ENCODE measurements around the gene IGF2BP2. TPM values are rescaled to one million over a fixed set of nuclear protein-coding genes. Genes with fewer than 3 reads are reported as not detected.

IGF2BP2 gene
- total RNA-seq, 1 experiment from 2014 or later = 133 TPM

DNA sequence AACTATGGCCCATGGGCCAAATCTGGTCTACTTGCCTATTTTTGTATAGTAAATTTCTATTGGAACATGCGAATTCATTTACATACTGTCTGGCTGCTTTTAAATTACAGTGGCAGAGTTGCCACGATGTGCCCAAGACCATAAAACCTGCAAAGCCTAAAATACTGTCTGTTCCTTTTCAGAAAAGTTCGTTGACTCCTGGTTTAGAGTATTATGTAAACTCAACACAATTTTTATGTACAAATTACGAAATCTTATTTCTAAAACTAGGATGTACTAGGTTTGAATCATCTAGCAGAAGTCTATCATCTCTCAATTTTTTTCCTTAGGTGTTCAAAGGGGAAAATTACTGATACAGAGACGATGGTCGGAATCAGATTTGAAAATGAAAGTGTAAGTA is 211.8 kb downstream of the IGF2BP2 start (continued):
- TF ChIP-seq, protein P1, sequence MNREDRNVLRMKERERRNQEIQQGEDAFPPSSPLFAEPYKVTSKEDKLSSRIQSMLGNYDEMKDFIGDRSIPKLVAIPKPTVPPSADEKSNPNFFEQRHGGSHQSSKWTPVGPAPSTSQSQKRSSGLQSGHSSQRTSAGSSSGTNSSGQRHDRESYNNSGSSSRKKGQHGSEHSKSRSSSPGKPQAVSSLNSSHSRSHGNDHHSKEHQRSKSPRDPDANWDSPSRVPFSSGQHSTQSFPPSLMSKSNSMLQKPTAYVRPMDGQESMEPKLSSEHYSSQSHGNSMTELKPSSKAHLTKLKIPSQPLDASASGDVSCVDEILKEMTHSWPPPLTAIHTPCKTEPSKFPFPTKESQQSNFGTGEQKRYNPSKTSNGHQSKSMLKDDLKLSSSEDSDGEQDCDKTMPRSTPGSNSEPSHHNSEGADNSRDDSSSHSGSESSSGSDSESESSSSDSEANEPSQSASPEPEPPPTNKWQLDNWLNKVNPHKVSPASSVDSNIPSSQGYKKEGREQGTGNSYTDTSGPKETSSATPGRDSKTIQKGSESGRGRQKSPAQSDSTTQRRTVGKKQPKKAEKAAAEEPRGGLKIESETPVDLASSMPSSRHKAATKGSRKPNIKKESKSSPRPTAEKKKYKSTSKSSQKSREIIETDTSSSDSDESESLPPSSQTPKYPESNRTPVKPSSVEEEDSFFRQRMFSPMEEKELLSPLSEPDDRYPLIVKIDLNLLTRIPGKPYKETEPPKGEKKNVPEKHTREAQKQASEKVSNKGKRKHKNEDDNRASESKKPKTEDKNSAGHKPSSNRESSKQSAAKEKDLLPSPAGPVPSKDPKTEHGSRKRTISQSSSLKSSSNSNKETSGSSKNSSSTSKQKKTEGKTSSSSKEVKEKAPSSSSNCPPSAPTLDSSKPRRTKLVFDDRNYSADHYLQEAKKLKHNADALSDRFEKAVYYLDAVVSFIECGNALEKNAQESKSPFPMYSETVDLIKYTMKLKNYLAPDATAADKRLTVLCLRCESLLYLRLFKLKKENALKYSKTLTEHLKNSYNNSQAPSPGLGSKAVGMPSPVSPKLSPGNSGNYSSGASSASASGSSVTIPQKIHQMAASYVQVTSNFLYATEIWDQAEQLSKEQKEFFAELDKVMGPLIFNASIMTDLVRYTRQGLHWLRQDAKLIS (CRISPR knock-in tag; IDR thresholded peaks at IDR 0.05; ENCODE audit: borderline replicate concordance) = no peak
- TF ChIP-seq GRHL2 (CRISPR knock-in tag; IDR thresholded peaks at IDR 0.05; ENCODE audit: insufficient replicate concordance, severe bottlenecking) (no peak), FOXP4 (CRISPR knock-in tag; IDR thresholded peaks at IDR 0.05) (no peak), ZNF232 (CRISPR knock-in tag; IDR thresholded peaks at IDR 0.05) (no peak), CTCF (IDR thresholded peaks at IDR 0.05) (no peak), MAX (CRISPR knock-in tag; IDR thresholded peaks at IDR 0.05) (no peak)
- TF ChIP-seq, protein P2, sequence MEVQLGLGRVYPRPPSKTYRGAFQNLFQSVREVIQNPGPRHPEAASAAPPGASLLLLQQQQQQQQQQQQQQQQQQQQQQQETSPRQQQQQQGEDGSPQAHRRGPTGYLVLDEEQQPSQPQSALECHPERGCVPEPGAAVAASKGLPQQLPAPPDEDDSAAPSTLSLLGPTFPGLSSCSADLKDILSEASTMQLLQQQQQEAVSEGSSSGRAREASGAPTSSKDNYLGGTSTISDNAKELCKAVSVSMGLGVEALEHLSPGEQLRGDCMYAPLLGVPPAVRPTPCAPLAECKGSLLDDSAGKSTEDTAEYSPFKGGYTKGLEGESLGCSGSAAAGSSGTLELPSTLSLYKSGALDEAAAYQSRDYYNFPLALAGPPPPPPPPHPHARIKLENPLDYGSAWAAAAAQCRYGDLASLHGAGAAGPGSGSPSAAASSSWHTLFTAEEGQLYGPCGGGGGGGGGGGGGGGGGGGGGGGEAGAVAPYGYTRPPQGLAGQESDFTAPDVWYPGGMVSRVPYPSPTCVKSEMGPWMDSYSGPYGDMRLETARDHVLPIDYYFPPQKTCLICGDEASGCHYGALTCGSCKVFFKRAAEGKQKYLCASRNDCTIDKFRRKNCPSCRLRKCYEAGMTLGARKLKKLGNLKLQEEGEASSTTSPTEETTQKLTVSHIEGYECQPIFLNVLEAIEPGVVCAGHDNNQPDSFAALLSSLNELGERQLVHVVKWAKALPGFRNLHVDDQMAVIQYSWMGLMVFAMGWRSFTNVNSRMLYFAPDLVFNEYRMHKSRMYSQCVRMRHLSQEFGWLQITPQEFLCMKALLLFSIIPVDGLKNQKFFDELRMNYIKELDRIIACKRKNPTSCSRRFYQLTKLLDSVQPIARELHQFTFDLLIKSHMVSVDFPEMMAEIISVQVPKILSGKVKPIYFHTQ (CRISPR knock-in tag; IDR thresholded peaks at IDR 0.05) = no peak

GRCh38 chr3:185606196-185606595 is 218.6 kb downstream of the IGF2BP2 start:
- ChIA-PET POLR2A (no interaction called here), CTCF (no interaction called here)
- no peak for TF ChIP-seq GTF2I (CRISPR knock-in tag; conservative IDR thresholded peaks at IDR 0.05)
- TF ChIP-seq ZNF416 (CRISPR knock-in tag; IDR thresholded peaks at IDR 0.05) = no peak
- TF ChIP-seq PRDM15 (CRISPR knock-in tag; IDR thresholded peaks at IDR 0.05) = no peak
- no peak for TF ChIP-seq TP53 (CRISPR knock-in tag; IDR thresholded peaks at IDR 0.05)
- TF ChIP-seq ATF1 (CRISPR knock-in tag; IDR thresholded peaks at IDR 0.05) = no peak
- no peak for TF ChIP-seq GABPB1 (CRISPR knock-in tag; IDR thresholded peaks at IDR 0.05)
- no peak for TF ChIP-seq PREB (CRISPR knock-in tag; IDR thresholded peaks at IDR 0.05; ENCODE audit: borderline replicate concordance)
- no peak for TF ChIP-seq PRRX2 (CRISPR knock-in tag; IDR thresholded peaks at IDR 0.05)
- no peaks in the 10 kb centered on the region for H3K4me1 Mint-ChIP-seq
- no peaks in the 10 kb centered on the region for H3K27me3 Mint-ChIP-seq (ENCODE audit: low read depth)
- DNase-seq (ENCODE audit: low spot score) = no peak
- H3K36me3 Mint-ChIP-seq = peaks cover 70% of the 10 kb centered on the region
- no peak overlapping the region for H3K4me3 Mint-ChIP-seq
- no peak overlapping the region; the same call in 1 of the 2 replicates for H3K27ac Mint-ChIP-seq
- H3K9me3 Mint-ChIP-seq = peaks cover 4% of the 10 kb centered on the region; the same call in 1 of the 2 replicates
- no peak for ATAC-seq

All from WTC11 (cell line).